Uterus (tissue), 2 donors: ENCODE measurements around the gene NDUFS4.

Source experiments
- POLR2A ChIP-seq, 2 donors: fragments of 450-650 bp; IDR thresholded peaks; one replicate each; pipeline ENCODE4 v1.6.1; 2016; ENCODE audit warnings: antibody characterized with exemption in 2 of 2, mild to moderate bottlenecking in 1 of 2, moderate library complexity in 1 of 2
- TF ChIP-seq, protein P1 (sequence below), 4 experiments: fragments of 200-600 bp in 2 of 4; fragments of 450-650 bp in 2 of 4; sonication (generic) in 2 of 4; IDR thresholded peaks; one replicate each; pipeline ENCODE4 v1.5.1; 2016 to 2019; ENCODE audit warnings: antibody characterized with exemption in 4 of 4, mild to moderate bottlenecking in 2 of 4, moderate library complexity in 1 of 4

DNA sequence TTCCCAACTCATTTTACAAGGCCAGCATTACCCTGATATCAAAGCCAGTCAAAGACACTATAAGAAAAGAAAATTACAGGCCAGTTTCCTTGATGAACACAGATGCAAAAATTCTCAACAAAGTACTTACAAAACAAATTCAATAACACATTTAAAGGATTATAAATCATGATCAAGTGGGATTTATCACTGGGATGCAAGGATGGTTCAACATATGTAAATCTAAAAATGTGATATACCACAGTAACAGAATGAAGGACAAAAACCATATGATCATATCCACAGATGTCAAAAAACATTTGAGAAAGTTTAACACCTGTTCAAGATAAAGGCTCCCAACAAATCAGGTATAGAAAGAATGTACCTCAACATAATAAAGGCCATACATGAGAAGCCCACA is 130.6 kb downstream of the NDUFS4 start:
- TF ChIP-seq, protein P1, sequence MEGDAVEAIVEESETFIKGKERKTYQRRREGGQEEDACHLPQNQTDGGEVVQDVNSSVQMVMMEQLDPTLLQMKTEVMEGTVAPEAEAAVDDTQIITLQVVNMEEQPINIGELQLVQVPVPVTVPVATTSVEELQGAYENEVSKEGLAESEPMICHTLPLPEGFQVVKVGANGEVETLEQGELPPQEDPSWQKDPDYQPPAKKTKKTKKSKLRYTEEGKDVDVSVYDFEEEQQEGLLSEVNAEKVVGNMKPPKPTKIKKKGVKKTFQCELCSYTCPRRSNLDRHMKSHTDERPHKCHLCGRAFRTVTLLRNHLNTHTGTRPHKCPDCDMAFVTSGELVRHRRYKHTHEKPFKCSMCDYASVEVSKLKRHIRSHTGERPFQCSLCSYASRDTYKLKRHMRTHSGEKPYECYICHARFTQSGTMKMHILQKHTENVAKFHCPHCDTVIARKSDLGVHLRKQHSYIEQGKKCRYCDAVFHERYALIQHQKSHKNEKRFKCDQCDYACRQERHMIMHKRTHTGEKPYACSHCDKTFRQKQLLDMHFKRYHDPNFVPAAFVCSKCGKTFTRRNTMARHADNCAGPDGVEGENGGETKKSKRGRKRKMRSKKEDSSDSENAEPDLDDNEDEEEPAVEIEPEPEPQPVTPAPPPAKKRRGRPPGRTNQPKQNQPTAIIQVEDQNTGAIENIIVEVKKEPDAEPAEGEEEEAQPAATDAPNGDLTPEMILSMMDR (IDR thresholded peaks at IDR 0.05): no peak
- TF ChIP-seq POLR2A (IDR thresholded peaks at IDR 0.05): no peak
